H1 (cell line): ENCODE results near the gene CAST. TPM values are rescaled to one million over a fixed set of nuclear protein-coding genes. Genes with fewer than 3 reads are reported as not detected.

ENCODE experiments used
- CHD7 ChIP-seq: fragments of 300-600 bp; sonication (generic); IDR thresholded peaks from 2 replicates; pipeline ENCODE4 v1.7.1; 2012; ENCODE audit warnings: low read length, moderate library complexity, mild to moderate bottlenecking, inconsistent platforms; ENCODE audit not compliant: insufficient replicate concordance
- KDM5A ChIP-seq: fragments of 200-600 bp; IDR thresholded peaks from 2 replicates; pipeline ENCODE4 v1.7.1; 2012; ENCODE audit warnings: mild to moderate bottlenecking, low read length, inconsistent platforms, mixed read lengths
- RBBP5 ChIP-seq: IDR thresholded peaks from 2 replicates; pipeline ENCODE4 v1.7.1; 2012; ENCODE audit warnings: low read depth, mild to moderate bottlenecking, inconsistent platforms, low read length, moderate library complexity, borderline replicate concordance
- polyA plus RNA-seq, 7 experiments: library from polyadenylated mRNA; depleted of rRNA in 3 of 7; stranded (reverse) in 5 of 7; unstranded in 2 of 7; fragments of >200 nt in 5 of 7; fragments of 200-250 nt in 2 of 7; gene quantifications; 1 replicate in 5 of 7; 2 replicates in 1 of 7; 4 replicates in 1 of 7; pipeline versions ENCODE4 v1.2.1 to v1.2.3, GENCODE V29; 2011 to 2013; ENCODE audit warnings: missing spikeins in 2 of 7, mixed read lengths in 2 of 7
- total RNA-seq: library from RNA; stranded (reverse); fragmentation: NEBNext Ultra II Directional; extraction: Animal tissue kit (Norgen Biotek cat#: 25700); gene quantifications from 2 replicates; pipeline ENCODE4 v1.2.1, GENCODE V29; 2021

CAST gene
- total and polyA plus RNA-seq, 2 of the 8 experiments (the other 6 are each of a cell fraction or from before 2014, with no cell fraction given), result 9.0 to 48.2 TPM

- TF ChIP-seq CHD7, result no peak
- no peak for TF ChIP-seq RBBP5
- no peak for TF ChIP-seq KDM5A
Observed at GRCh38 chr5:96669909-96670308, 7.7 kb downstream of the CAST start (continued).
